HepG2 (cell line): ENCODE results near the gene PSPH. TPM values are rescaled to one million over a fixed set of nuclear protein-coding genes. Genes with fewer than 3 reads are reported as not detected.
A peak's percentile ranks its signal among the peaks of the same experiment; 100 is the strongest.

ENCODE experiments used
- ATF3 ChIP-seq: sonication (generic); formaldehyde crosslinking; IDR thresholded peaks from 2 replicates; pipeline ENCODE4 v1.4.0; 2020; ENCODE audit warnings: missing genetic modification reagents
- CHD4 ChIP-seq: fragments of 200-600 bp; sonication (generic); IDR thresholded peaks from 2 replicates; pipeline ENCODE4 v1.7.0; 2017; ENCODE audit warnings: mild to moderate bottlenecking, low read length, borderline replicate concordance
- HHEX ChIP-seq: IDR thresholded peaks from 2 replicates; pipeline ENCODE4 v1.6.1; 2016; ENCODE audit warnings: control low read depth
- HMG20A ChIP-seq: IDR thresholded peaks from 2 replicates; pipeline ENCODE4 v1.6.1; 2016; ENCODE audit warnings: borderline replicate concordance
- HNRNPK ChIP-seq: fragments of 200-400 bp; formaldehyde crosslinking; IDR thresholded peaks from 2 replicates; pipeline ENCODE4 v1.6.1; 2018; ENCODE audit warnings: low read length, low read depth, moderate library complexity, mild to moderate bottlenecking; ENCODE audit not compliant: poor library complexity, severe bottlenecking
- KDM2A ChIP-seq: sonication (generic); formaldehyde crosslinking; IDR thresholded peaks from 2 replicates; pipeline ENCODE4 v1.4.0; 2020; ENCODE audit warnings: low read depth, missing genetic modification reagents, borderline replicate concordance
- MLXIP ChIP-seq: sonication (generic); formaldehyde crosslinking; IDR thresholded peaks from 2 replicates; pipeline ENCODE4 v1.9.0; 2021; ENCODE audit warnings: missing genetic modification reagents, borderline replicate concordance
- NFKBIZ ChIP-seq: IDR thresholded peaks from 2 replicates; pipeline ENCODE4 v1.6.1; 2018; ENCODE audit warnings: missing genetic modification reagents, missing compliant biosample characterization
- NR2F2 ChIP-seq: IDR thresholded peaks from 2 replicates; pipeline ENCODE4 v1.6.1; 2012; ENCODE audit warnings: low read depth, inconsistent platforms, borderline replicate concordance
- SALL1 ChIP-seq: sonication (generic); formaldehyde crosslinking; IDR thresholded peaks from 2 replicates; pipeline ENCODE4 v1.8.0; 2022; ENCODE audit warnings: mild to moderate bottlenecking, missing genetic modification reagents
- SNAPC5 ChIP-seq: sonication (generic); formaldehyde crosslinking; IDR thresholded peaks from 2 replicates; pipeline ENCODE4 v1.8.1; 2023; ENCODE audit warnings: mild to moderate bottlenecking, missing genetic modification reagents, borderline replicate concordance
- ZC3H13 ChIP-seq: sonication (generic); formaldehyde crosslinking; IDR thresholded peaks from 2 replicates; pipeline ENCODE4 v1.8.1; 2023; ENCODE audit warnings: mild to moderate bottlenecking, missing genetic modification reagents, moderate library complexity
- ZNF292 ChIP-seq: sonication (generic); formaldehyde crosslinking; IDR thresholded peaks from 2 replicates; pipeline ENCODE4 v1.8.1; 2022; ENCODE audit warnings: mild to moderate bottlenecking, low read depth, missing genetic modification reagents, borderline replicate concordance
- ZNF44 ChIP-seq: sonication (generic); formaldehyde crosslinking; IDR thresholded peaks from 2 replicates; pipeline ENCODE4 v1.5.1; 2020; ENCODE audit warnings: mild to moderate bottlenecking, missing genetic modification reagents
- polyA plus RNA-seq, 8 experiments: library from polyadenylated mRNA; depleted of rRNA in 3 of 8; stranded (reverse) in 7 of 8; unstranded in 1 of 8; fragments of >200 nt; fragmentation: Illumina TruSeq in 4 of 8; extraction: Trizol in 4 of 8; gene quantifications; 2 replicates each; pipeline versions ENCODE4 v1.2.1 to v1.2.3, GENCODE V29; 2011 to 2016; ENCODE audit warnings: low read depth in 4 of 8, missing spikeins in 1 of 8, mixed read lengths in 1 of 8; ENCODE audit not compliant: insufficient read depth in 1 of 8
- total RNA-seq, 5 experiments: library from RNA; depleted of rRNA; stranded (reverse); fragments of >200 nt; fragmentation: Illumina TruSeq; extraction: Trizol; gene quantifications; 2 replicates each; pipeline ENCODE4 v1.2.3, GENCODE V29; 2016; ENCODE audit warnings: low read depth in 1 of 5
- TF ChIP-seq, protein P1 (sequence below): sonication (generic); formaldehyde crosslinking; IDR thresholded peaks from 2 replicates; pipeline ENCODE4 v1.5.0; 2020; ENCODE audit warnings: mild to moderate bottlenecking, missing genetic modification reagents, moderate library complexity
- TF ChIP-seq, protein P2 (sequence below): IDR thresholded peaks from 2 replicates; pipeline ENCODE4 v1.6.1; 2012; ENCODE audit warnings: low read depth, low read length, improper control_type of control experiment
- TF ChIP-seq, protein P3 (sequence below): fragments of 450-650 bp; IDR thresholded peaks from 2 replicates; pipeline ENCODE4 v1.6.1; 2017

The PSPH gene
- total and polyA plus RNA-seq, 2 of the 13 experiments (the other 11 are each of a cell fraction or from before 2014, with no cell fraction given), result 85.5 to 124 TPM

- TF ChIP-seq HNRNPK, result no peak
- TF ChIP-seq ATF3 (CRISPR knock-in tag), result peak; percentile 74
- peak; percentile 99 for TF ChIP-seq SALL1 (CRISPR knock-in tag)
- TF ChIP-seq NR2F2, result peak; percentile 98
- TF ChIP-seq HMG20A (CRISPR knock-in tag), result peak; percentile 90; the same call in 1 of the 2 replicates
- TF ChIP-seq KDM2A (CRISPR knock-in tag), result peak; percentile 69; the same call in 1 of the 2 replicates
- TF ChIP-seq, protein P1, sequence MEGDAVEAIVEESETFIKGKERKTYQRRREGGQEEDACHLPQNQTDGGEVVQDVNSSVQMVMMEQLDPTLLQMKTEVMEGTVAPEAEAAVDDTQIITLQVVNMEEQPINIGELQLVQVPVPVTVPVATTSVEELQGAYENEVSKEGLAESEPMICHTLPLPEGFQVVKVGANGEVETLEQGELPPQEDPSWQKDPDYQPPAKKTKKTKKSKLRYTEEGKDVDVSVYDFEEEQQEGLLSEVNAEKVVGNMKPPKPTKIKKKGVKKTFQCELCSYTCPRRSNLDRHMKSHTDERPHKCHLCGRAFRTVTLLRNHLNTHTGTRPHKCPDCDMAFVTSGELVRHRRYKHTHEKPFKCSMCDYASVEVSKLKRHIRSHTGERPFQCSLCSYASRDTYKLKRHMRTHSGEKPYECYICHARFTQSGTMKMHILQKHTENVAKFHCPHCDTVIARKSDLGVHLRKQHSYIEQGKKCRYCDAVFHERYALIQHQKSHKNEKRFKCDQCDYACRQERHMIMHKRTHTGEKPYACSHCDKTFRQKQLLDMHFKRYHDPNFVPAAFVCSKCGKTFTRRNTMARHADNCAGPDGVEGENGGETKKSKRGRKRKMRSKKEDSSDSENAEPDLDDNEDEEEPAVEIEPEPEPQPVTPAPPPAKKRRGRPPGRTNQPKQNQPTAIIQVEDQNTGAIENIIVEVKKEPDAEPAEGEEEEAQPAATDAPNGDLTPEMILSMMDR (CRISPR knock-in tag), result peak; percentile 58
- no peak for TF ChIP-seq SNAPC5 (CRISPR knock-in tag)
- TF ChIP-seq ZNF44 (CRISPR knock-in tag), result no peak
- TF ChIP-seq MLXIP, result no peak
- TF ChIP-seq CHD4, result peak; percentile 76
- peak; percentile 94 for TF ChIP-seq NFKBIZ (CRISPR knock-in tag)
- TF ChIP-seq ZC3H13 (CRISPR knock-in tag), result no peak
- no peak; the same call in 1 of the 2 replicates for TF ChIP-seq HHEX (CRISPR knock-in tag)
- TF ChIP-seq, protein P2, sequence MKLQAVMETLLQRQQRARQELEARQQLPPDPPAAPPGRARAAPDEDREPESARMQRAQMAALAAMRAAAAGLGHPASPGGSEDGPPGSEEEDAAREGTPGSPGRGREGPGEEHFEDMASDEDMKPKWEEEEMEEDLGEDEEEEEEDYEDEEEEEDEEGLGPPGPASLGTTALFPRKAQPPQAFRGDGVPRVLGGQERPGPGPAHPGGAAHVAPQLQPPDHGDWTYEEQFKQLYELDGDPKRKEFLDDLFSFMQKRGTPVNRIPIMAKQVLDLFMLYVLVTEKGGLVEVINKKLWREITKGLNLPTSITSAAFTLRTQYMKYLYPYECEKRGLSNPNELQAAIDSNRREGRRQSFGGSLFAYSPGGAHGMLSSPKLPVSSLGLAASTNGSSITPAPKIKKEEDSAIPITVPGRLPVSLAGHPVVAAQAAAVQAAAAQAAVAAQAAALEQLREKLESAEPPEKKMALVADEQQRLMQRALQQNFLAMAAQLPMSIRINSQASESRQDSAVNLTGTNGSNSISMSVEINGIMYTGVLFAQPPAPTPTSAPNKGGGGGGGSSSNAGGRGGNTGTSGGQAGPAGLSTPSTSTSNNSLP, result peak; percentile 84; the same call in 1 of the 2 replicates
- TF ChIP-seq, protein P3, sequence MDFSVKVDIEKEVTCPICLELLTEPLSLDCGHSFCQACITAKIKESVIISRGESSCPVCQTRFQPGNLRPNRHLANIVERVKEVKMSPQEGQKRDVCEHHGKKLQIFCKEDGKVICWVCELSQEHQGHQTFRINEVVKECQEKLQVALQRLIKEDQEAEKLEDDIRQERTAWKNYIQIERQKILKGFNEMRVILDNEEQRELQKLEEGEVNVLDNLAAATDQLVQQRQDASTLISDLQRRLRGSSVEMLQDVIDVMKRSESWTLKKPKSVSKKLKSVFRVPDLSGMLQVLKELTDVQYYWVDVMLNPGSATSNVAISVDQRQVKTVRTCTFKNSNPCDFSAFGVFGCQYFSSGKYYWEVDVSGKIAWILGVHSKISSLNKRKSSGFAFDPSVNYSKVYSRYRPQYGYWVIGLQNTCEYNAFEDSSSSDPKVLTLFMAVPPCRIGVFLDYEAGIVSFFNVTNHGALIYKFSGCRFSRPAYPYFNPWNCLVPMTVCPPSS, result no peak
- no peak; the same call in 1 of the 2 replicates for TF ChIP-seq ZNF292 (CRISPR knock-in tag)
These were observed 44.0 kb downstream of the PSPH start (continued) for GRCh38 chr7:56007167-56007652.
